GM21360 (cell line): ENCODE measurements around the gene COL27A1.
"Not testable (repeated sequence)": the region's sequence is repeated elsewhere in the genome, so short reads cannot be mapped to it uniquely, and the experiment has no call there.

Experiments
- ATAC-seq: cut with Tn5 transposase; IDR thresholded peaks from one replicate; pipeline ENCODE4 v1.9.1; 2021; ENCODE audit warnings: mild to moderate bottlenecking, moderate library complexity; ENCODE audit not compliant: unreplicated experiment

COL27A1 gene

GRCh38 chr9:114314881-114315722 is 159.8 kb downstream of the COL27A1 start:
- no peak for ATAC-seq

DNA sequence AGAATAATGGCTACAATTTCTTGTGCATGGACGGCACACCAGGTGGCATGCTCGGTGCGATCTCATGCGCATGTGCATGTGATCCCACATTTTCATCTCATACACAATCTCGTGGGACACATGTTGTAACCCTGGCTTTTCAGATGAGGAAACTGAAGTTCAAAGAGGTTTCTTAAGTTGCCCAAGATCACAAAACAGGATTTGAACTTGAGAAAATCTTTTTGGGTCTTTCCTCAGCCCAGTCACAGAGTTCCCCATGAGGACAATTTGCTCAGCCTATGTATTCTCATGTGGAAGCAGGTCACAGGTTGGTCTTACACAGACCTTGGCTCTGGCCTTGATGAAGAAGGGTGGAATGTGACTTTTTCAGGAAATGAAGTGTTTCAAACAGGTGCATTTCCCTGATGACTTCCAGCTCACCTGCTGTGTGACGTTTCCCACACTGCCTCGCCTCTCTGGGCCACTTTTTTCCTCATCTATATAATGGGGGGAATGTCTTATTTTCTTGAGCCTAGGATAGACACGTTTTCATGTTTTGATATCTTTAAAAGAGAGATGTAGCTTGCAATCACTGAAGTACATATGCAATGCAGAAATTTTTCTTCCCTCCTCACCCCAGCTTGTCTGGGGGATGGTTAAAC is 160.5 kb downstream of the COL27A1 start:
- ATAC-seq = no peak

DNA sequence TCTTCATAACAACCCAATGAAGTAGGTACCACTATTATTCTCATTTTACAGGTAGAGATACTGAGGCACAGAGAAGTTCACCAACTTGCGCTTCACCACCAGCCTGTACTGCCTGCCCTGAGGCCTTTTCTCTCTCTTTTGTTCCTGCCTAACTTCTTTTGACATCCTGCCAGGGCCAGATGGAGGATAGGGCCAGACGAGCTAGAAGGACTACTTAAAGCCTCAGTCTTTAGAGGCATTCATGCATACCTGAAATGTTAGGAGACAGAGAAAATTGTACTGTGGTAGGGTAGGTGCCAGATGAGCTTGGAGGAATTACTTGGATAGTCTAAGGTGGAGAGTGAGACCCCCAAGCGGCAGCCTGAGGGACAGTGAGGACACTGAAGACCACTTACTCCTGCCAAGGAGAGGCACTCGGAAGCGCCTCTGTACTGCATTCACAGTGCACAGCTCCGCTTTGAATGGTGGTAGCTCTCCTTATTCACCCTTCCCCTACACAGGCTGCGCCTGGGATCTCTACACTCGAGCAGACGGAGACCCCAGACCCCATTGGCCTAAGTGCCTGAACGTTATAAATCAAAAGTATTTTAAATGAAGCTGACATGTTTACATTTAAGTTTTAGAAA is 161.4 kb downstream of the COL27A1 start:
- no peak for ATAC-seq

DNA sequence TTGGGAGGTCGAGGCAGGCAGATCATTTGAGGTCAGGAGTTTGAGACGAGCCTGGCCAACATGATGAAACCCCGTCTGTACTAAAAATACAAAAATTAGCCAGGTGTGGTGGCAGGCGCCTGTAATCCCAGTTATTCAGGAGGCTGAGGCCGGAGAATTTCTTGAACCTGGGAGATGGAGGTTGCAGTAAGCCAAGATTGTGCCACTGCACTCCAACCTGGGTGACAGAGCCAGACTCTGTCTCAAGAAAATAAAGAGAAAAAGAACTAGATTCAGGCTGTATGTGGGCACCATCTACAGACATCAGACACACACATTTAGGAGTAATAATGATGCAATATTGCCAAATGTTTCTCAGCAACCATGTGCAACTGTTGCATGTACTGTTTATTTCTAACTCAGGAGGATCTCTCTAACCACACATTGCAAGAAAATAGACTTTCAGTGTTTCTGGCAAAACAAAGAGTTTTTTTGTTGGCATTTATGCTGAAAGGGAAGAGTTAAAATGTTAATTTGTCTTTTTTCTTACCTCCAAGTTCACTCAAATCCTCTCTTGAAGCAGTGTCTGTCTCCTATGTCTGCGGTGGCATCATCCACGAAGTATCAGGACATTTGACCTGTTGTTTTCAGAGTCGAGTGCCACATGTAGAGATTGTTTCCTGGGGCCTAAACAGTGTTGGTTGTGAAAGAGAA is 162.5 kb downstream of the COL27A1 start:
- no peak for ATAC-seq

DNA sequence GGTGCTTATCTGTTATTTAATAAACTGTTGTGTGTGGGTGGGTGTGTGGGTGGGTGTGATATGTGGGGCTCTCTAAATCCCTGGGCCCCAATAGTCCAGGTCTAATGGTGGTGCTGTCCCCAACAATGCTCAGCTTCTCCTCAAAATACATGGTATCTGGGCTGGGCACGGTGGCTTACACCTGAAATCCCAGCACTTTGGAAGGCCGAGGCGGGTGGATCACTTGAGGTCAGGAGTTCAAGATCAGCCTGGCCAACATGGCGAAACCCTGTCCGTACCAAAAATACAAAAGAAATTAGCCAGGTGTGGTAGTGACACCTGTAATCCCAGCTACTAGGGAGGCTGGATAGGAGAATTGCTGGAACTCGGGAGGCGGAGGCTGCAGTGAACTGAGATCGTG is 163.1 kb downstream of the COL27A1 start:
- no peak for ATAC-seq

DNA sequence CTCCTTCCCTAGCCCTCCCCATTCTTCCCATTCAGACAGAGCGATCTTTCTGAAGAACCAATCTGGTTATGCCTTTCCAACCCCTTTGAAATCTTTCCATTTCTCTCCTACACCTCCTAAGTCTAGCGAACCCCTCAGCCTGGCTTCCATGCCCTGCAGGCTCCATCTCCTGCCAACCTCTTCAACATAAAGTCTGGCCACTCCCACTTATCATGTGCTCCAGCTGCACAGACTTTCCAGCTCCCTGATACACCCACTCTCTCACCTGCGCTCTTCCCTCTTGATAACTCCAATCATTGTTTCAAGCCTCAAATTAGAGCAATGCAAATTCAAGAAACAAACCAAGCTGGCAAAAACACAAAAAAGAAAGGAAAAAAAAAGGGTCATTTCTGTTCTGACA is 163.8 kb downstream of the COL27A1 start:
- no peak for ATAC-seq

DNA sequence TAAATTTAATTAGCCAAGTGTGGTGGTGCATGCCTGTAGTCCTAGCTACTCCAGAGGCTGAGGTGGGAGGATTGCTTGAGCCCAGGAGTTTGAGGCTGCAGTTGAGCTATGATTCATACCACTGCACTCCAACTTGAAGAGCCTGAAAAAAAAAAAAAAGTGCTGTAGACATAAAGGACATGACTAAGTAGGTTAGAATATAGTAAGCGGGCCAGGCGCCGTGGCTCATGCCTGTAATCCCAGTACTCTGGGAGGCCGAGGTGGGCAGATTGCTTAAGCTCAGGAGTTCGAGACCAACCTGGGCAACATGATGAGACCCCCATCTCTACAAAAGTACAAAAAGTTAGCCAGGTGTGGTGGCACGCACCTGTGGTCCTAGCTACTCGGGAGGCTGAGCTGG is 165.4 kb downstream of the COL27A1 start:
- not testable (repeated sequence) for ATAC-seq

DNA sequence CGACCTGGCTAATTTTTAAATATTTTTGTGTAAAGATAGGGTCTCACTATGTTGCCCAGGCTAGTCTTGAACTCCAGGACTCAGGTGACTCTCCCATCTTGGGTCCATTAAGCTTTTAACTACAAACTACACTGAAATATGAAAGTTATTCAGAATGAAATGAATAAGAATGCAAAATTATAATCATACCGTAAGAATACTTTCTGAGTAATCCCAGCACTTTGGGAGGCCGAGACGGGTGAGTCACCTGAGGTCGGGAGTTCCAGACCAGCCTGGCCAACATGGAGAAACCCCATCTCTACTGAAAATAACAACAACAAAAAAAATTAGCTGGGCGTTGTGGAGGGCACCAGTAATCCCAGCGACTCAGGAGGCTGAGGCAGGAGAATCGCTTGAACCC is 166.4 kb downstream of the COL27A1 start:
- ATAC-seq = no peak

- ATAC-seq = not testable (repeated sequence)
Measured at GRCh38 chr9:114322160-114322818, 167.0 kb downstream of the COL27A1 start.

GRCh38 chr9:114322831-114323531 is 167.6 kb downstream of the COL27A1 start, which contains the start of gene ORM1:
Gene ORM1 (plus strand): TSS chr9:114323098. CDS start chr9:114323134, 36 bp downstream.
- ATAC-seq = not testable (repeated sequence)

DNA sequence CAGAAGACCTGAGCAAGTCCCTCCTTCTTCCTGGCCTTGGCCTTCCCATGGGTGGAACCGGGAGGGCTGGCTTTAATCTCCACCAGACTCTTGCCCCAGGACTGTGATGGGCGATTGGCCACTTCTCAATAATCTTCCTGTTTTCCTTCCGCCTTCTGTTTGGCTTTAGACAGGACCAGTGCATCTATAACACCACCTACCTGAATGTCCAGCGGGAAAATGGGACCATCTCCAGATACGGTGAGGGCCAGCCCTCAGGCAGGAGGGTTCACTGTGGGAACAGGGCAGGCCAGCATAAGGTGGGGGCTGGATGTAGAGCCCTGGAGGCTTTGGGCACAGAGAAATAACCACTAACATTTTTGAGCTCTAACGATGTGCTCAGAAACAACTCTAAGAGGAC is 168.5 kb downstream of the COL27A1 start:
- ATAC-seq = not testable (repeated sequence)

DNA sequence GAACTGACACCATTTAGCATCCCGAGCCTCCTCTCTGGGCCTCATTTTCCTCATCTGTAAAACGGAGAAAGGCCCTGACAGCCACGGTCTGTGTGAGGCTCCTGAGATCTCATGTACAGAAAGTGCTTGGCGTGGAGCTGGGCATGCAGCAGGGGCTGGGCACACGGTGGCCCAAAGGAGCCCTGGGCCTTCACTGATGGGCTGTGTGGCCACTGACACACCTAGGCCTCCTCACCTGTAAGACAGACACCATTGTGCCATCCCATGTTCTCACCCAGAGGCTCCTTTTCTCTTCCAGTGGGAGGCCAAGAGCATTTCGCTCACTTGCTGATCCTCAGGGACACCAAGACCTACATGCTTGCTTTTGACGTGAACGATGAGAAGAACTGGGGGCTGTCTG is 169.2 kb downstream of the COL27A1 start:
- ATAC-seq = no peak

GRCh38 chr9:114324965-114325364 is 169.6 kb downstream of the COL27A1 start:
- not testable (repeated sequence) for ATAC-seq

DNA sequence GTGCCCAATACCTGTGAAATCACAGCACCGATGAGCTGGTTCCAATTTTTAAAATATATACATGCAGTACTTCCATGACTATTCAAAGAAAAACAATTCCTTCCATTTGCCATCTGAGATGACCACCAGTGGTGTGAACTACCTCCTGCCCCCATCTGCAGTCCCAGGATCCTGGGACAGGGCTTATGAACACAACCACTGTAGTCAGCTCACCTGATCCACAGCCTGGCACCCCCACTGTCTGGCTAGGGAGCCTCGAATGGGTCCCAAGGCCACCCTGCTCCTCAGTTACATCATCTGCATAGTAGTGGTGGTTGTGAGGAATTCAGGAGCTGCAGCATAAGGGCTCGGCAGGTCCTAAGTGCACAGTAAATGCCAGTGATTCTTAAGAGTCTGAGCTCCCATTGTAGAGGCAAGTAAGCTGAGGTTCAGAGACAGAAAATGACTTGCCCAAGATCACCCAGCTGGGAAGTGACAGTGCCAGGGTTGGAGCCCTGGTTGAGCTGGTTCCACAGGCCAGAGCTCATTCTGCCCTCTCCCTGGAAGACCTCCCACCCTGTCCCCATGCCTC is 170.4 kb downstream of the COL27A1 start:
- ATAC-seq = not testable (repeated sequence)

GRCh38 chr9:114327749-114328148 is 172.4 kb downstream of the COL27A1 start:
- no peak for ATAC-seq

DNA sequence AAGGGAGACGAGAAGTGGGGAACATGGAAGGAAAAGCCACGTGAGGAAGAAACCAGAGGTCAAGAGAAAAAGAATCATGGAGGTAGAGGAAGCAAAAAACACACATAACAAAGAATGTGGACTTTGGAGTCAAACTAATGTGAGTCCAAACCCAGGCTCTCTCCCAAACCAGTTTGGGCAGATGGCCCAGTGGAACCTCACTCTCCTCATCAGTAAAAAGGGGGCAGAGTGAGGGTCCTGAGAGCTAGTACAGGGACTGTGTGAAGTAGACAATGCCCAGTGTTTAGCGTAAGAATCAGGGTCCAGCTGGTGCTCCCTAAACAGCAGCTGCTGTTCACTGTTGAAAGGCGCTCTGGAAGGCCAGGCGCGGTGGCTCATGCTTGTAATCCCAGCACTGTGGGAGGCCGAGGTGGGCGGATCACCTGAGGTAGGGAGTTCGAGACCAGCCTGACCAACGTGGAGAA is 173.1 kb downstream of the COL27A1 start:
- not testable (repeated sequence) for ATAC-seq

DNA sequence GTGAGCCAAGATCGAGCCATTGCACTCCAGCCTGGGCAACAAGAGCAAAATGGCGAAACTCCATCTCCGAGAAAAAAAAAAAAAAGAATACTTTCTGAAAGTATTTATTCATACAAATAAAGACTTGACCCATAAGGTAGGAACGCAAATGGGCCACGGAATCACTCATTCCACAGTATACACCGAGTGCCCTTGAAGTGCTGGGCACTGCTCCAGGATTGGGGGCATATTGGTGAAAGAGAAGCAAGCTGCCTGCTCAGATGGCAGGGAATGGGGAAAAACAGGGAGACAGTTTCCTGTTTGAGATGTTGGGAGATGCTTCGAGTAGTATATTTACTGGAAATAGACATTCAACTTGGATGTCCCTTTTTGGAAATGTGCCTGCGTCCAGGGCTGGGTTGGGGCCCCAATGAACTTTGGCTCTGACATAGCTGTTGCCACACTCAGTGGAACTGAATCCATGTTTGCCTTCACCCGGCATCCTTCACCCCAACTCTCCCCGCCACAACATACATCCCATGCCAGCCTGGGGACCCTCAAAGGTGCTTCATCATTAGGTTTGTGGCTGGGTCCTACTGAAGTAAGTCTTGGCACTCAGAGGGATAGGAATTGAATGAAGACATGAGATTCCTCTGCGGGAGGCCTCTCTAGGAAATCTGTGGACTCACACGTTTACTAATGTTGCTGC is 173.7 kb downstream of the COL27A1 start:
- ATAC-seq = not testable (repeated sequence)

DNA sequence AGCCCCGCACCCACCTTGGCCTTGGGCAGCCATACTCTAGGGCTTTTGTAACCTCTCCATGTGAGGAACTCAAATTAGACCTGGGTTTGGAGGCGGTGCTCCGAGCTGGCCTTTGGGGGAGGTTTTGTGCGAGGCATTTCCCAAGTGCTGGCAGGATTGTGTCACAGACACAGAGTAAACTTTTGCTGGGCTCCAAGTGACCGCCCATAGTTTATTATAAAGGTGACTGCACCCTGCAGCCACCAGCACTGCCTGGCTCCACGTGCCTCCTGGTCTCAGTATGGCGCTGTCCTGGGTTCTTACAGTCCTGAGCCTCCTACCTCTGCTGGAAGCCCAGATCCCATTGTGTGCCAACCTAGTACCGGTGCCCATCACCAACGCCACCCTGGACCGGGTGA is 174.3 kb downstream of the COL27A1 start, which contains the start of gene ORM2:
ORM2 (plus strand) TSS at position 245 of the 398 bp plus-strand sequence; CDS start at position 281, 36 bp downstream.
- not testable (repeated sequence) for ATAC-seq

- ATAC-seq = no peak
Measured at GRCh38 chr9:114330636-114331035, 175.3 kb downstream of the COL27A1 start.
